Lung (tissue), 12 donors: ENCODE data around the gene TNFAIP8. TPM values are rescaled to one million over a fixed set of nuclear protein-coding genes. Genes with fewer than 3 reads are reported as not detected.

Experiments
- ATAC-seq: fragments of 200-7000 bp; cut with Tn5 transposase; one replicate; pipeline ENCODE4 v1.9.1; 2020; ENCODE audit warnings: moderate number of reproducible peaks; ENCODE audit not compliant: insufficient read depth, low FRiP score
- DNase-seq, 3 donors: peaks; one replicate each; pipeline ENCODE4 v3.0.0-alpha.2; 2013 to 2017
- H3K27ac ChIP-seq, 2 donors: one replicate each; pipeline ENCODE4 v1.5.1; 2013; ENCODE audit warnings: mild to moderate bottlenecking in 2 of 2, moderate library complexity in 2 of 2, control low read depth in 1 of 2, inconsistent platforms in 1 of 2, low read depth in 1 of 2, low read length in 1 of 2
- H3K27me3 ChIP-seq, 3 donors: one replicate each; pipeline ENCODE4 v1.5.1; 2013; ENCODE audit warnings: low read length in 2 of 3; ENCODE audit not compliant: control insufficient read depth in 3 of 3, insufficient read depth in 3 of 3
- H3K36me3 ChIP-seq, 4 donors: one replicate each; pipeline ENCODE4 v1.5.1; 2013; ENCODE audit warnings: low read length in 4 of 4, mild to moderate bottlenecking in 1 of 4, moderate library complexity in 1 of 4; ENCODE audit not compliant: control insufficient read depth in 4 of 4, insufficient read depth in 4 of 4
- H3K4me1 ChIP-seq, 5 donors: one replicate each; pipeline ENCODE4 v1.5.1; 2013; ENCODE audit warnings: low read length in 5 of 5, mild to moderate bottlenecking in 2 of 5, moderate library complexity in 1 of 5; ENCODE audit not compliant: control insufficient read depth in 5 of 5, insufficient read depth in 5 of 5
- H3K4me3 ChIP-seq: one replicate; pipeline ENCODE4 v1.5.1; 2013; ENCODE audit warnings: mild to moderate bottlenecking, control low read depth, moderate library complexity
- H3K9ac ChIP-seq, 2 donors: one replicate each; pipeline ENCODE4 v1.5.1; 2013; ENCODE audit warnings: low read length in 2 of 2, control low read depth in 1 of 2; ENCODE audit not compliant: insufficient read depth in 1 of 2
- H3K9me3 ChIP-seq, 4 donors: one replicate each; pipeline ENCODE4 v1.5.1; 2013; ENCODE audit warnings: low read length in 3 of 4, mild to moderate bottlenecking in 1 of 4, moderate library complexity in 1 of 4; ENCODE audit not compliant: control insufficient read depth in 4 of 4, insufficient read depth in 3 of 4
- CTCF ChIP-seq: IDR thresholded peaks from 2 replicates; pipeline ENCODE4 v1.5.1; 2012; ENCODE audit warnings: mild to moderate bottlenecking; ENCODE audit errors: control extremely low read depth, extremely low read depth
- WGBS, 2 donors: extraction: QIAGEN DNeasy Blood & Tissue Kit; methylation state at CpG; one replicate each; pipeline ENCODE4 v1.1.7; 2013; 5-methylcytosine and 5-hydroxymethylcytosine counted together
- polyA plus RNA-seq, 2 donors: library from polyadenylated mRNA; stranded (reverse); fragments of 200-250 nt; gene quantifications; one replicate each; pipeline ENCODE4 v1.2.1, GENCODE V29; 2013
- total RNA-seq, 2 donors: library from RNA; depleted of rRNA in 1 of 2; stranded (reverse); fragments of >200 nt in 1 of 2; gene quantifications; one replicate each; pipeline ENCODE4 v1.2.1, GENCODE V29; 2014 to 2021
- donor health status: control.
- donor health status: control.
- donor health status: Bipolar disorder and iron deficiency.
- donor health status: healthy.
- donor health status: DM: yes; HTN: yes; CAD: no.

The TNFAIP8 gene
- total and polyA plus RNA-seq, 4 donors = 11.5 to 58.9 (median 35.6) TPM

GRCh38 chr5:119329666-119330065, 26.2 kb upstream of the TNFAIP8 start:
- no peak overlapping the region for H3K9ac ChIP-seq
- TF ChIP-seq CTCF = no peak
- no peaks in the 10 kb centered on the region for H3K27me3 ChIP-seq
- no peaks in the 10 kb centered on the region for H3K36me3 ChIP-seq
- no peak overlapping the region for H3K4me3 ChIP-seq
- peaks cover 0 to 19% (median 4%) of the 10 kb centered on the region in 5 donors for H3K4me1 ChIP-seq
- ATAC-seq (no peak), DNase-seq (no peak)
- H3K27ac ChIP-seq = no peak overlapping the region
- no peaks in the 10 kb centered on the region for H3K9me3 ChIP-seq
- 81 to 87% methylated on average over 6 of the region's 6 CpGs for WGBS, 2 donors

- no peaks in the 10 kb centered on the region for H3K36me3 ChIP-seq
- WGBS, 2 donors = 50 to 78% methylated on average over 9 of the region's 9 CpGs
- no peak overlapping the region for H3K9ac ChIP-seq
- H3K4me1 ChIP-seq = peaks cover 0 to 19% (median 4%) of the 10 kb centered on the region in 5 donors
- ATAC-seq (no peak), DNase-seq (no peak)
- no peak for TF ChIP-seq CTCF
- H3K9me3 ChIP-seq = no peaks in the 10 kb centered on the region
- H3K27ac ChIP-seq = no peak overlapping the region
- H3K27me3 ChIP-seq = no peaks in the 10 kb centered on the region
- no peak overlapping the region for H3K4me3 ChIP-seq
These were observed 25.2 kb upstream of the TNFAIP8 start for GRCh38 chr5:119330367-119331183.

GRCh38 chr5:119331566-119332095, 24.2 kb upstream of the TNFAIP8 start:
- H3K4me3 ChIP-seq = no peak overlapping the region
- WGBS, 2 donors = 85 to 91% methylated on average over 3 of the region's 3 CpGs
- H3K27me3 ChIP-seq = no peaks in the 10 kb centered on the region
- ATAC-seq (no peak), DNase-seq (no peak)
- no peak overlapping the region for H3K9ac ChIP-seq
- H3K36me3 ChIP-seq = no peaks in the 10 kb centered on the region
- H3K27ac ChIP-seq = no peak overlapping the region
- TF ChIP-seq CTCF = no peak
- peaks cover 3 to 19% (median 4%) of the 10 kb centered on the region in 5 donors for H3K4me1 ChIP-seq
- no peaks in the 10 kb centered on the region for H3K9me3 ChIP-seq
